Ovary (tissue), 3 donors: ENCODE data around the gene S100A16.

ENCODE experiments used
- CTCF ChIP-seq, 3 donors: fragments of 450-650 bp in 2 of 3; fragments of 200-600 bp in 1 of 3; IDR thresholded peaks; one replicate each; pipeline versions ENCODE4 v1.5.1 to v1.8.0; 2016 to 2022; ENCODE audit warnings: antibody characterized with exemption in 3 of 3, mild to moderate bottlenecking in 1 of 3
- POLR2A ChIP-seq: fragments of 450-650 bp; IDR thresholded peaks from one replicate; pipeline ENCODE4 v1.6.1; 2017; ENCODE audit warnings: antibody characterized with exemption, mild to moderate bottlenecking, moderate library complexity
- donor health status: DM: no; HTN: no; CAD: no.

GRCh38 chr1:153623101-153623500 lies 10.2 kb upstream of the S100A16 start:
- TF ChIP-seq CTCF (IDR thresholded peaks at IDR 0.05) (no peak), POLR2A (no peak)
